ELF-1 (cell line): ENCODE data around the gene CPNE7.

Source experiments
- DNase-seq: peaks from one replicate; pipeline ENCODE4 v3.0.0-alpha.2; 2016; ENCODE audit warnings: low read depth, low spot score

The CPNE7 gene

DNA sequence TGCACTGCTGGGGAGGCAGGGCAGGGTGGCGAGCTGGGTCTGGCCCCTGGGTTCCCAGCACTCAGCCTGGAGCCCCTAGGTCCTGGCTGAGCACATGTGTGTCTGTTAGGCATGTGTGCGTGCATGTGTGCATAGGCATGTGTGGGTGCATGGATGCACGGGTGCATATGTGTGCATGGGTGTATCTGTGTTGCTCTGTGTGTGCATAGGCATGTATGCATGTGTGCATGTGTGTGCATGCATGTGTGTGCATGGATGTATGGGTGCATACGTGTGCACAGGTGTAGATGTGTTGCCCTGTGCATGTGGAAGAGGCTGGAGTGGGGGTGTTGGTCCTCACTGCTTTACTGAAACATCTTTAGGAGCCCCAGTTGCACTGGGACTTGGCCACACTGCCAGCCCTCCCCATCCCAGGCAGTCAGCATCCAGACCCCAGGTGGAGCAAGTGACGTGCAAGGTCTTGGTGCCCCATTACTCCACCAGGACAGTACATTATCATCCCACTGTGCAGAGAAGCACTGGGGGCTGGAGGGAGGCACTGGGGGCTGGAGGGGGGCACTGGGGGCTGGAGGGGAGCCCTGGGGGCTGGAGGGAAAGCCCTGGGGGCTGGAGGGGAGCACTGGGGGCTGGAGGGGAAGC, 27.5 kb downstream of the CPNE7 start:
- DNase-seq, result no peak

DNA sequence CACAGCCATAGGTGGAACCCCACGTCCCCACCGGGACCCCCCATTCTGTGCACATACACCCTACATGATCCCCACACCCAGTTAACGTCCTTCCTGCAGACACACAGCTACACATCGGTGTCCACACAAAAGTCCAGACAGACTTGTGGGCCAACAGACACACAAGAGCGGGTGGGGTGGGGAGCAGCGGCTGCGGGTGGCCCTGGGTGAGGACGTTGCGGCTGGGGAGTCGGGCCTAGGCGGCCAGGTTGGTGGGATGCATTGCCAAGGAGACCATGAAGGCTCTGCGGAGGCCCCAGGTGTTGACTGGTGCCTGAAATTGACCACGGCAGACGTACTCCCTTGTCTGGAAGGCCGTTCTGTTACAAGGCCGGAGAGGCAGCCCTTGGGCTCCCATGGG, 29.2 kb downstream of the CPNE7 start:
- DNase-seq, result no peak

DNA sequence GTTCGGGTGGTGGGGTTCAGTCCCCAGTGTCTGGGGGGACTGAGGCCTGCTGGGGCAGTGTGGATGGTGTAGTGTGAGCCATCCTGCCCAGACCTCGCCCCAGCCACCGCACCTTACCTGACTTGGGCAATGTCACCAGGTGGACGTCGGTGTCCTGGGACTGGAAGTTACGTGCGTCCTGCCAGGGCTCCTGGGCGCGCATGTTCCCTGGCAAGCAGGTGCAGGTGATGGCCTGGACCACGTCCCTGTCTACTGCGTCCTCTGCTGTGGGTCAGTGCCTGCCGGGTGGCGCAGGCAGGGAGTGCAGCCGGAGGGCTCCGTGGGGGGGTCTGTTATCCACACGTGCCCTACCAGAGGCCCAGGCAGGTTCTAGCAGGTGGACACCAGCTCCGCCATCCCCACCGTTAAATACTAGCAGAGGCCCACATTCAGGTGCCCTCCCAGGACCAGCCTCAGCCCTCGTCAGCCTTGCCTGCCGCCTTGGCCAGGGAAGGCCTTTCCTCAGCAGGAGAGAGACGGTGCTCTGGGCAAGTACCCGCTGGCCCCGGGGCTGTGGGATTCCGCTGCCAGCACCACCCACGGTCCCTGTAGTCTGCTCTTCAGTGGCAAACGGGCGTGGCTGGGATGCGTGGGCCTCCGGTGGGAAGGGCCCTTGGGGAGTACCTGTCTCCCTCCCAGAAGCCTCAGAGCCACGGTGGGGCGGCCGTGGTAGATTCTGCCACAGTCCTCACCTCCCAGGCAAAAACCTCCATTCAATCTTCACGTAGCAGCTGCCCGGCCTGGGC, 29.8 kb downstream of the CPNE7 start:
- no peak for DNase-seq

DNA sequence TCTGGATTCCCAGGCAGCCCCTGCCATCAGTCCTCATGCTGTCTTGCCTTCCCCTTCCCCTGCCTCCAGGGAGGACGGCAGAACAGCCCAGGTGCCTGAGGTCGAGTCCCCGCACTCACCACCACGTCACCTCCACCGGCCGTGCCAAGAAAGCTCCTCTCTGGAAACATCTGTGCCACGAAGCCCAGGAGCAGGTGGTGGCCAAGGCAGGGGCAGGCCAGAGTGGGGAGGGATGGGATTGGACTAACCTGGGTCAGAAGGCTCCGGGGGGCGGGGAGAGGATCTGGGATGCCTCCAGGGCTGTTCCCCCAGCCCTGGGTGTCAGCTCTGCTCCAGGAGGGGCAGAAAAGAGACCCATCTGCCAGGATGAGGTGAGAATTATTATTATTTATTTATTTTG, 30.4 kb downstream of the CPNE7 start:
- no peak for DNase-seq

DNA sequence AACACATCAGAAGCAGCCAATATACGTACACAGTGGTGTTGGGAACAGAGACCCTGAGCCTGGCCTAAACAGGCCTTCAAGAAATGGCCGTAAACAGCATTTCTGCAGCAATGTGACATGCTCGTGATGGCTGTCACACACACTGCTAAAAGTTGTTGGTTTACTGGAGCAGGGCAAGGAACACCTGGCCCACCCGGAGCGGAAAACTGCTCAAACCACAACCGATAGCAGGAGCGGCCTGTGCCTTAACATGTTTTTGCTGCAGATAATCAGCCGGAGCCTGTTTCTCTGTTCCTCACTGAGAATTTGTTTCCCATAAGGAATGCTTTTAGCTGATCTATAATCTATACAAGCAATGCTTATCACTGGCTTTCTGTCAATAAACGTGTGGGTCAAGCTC, 31.9 kb downstream of the CPNE7 start:
- no peak for DNase-seq

DNA sequence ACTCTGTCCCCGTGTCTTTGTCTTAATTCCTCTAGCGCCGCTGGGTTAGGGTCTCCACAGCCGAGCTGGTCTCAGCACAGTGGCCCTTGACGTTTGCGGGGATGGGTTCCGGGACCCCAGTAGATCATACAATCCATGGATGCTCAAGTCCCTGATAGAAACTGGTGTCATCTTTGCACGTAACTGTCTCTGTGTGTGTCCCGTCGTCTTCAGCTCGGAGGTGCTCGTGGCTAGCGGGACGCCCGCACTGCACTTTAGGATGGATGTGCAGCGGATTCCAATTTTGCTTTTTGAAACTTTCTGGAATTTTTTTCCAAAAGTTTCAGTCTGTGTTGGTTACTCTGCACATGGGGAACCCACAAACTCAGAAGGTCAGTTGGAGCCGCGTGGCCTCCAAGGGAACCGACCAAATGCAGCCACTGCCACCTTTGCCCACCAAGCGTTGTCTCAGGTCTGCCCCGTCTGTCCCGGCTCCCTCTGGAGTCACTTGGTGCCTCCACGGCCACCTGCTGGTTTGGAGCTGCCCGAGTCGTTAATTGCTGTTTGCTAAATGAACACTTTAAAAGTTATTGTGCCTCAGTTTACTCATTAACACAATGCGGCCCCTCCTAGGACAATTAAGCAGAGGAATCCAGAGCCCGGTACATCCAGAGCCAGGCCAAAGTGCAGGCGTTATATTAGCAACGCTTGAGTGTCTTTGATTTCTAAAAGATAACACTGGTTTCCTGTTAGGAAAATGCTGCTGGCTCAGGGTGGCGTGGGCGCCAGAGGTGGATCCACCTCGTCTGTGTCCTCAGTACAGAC, 32.6 kb downstream of the CPNE7 start:
- no peak for DNase-seq

DNA sequence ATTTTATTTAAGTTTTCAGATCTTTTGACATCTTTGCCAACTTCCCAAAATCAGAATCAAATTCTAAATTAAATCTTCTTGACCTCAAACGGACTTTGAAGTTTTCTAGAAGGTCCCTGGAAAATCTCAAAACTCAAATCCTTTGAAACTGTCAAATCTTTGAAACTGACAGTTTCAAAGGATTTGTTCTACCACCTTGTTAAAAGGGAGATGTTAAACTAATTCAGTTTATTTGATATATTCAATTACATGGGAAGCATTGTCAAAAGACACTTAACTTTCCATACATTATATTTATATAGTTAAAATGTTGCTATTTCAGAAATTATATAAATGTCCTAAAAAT, 34.5 kb downstream of the CPNE7 start:
- no peak for DNase-seq

DNA sequence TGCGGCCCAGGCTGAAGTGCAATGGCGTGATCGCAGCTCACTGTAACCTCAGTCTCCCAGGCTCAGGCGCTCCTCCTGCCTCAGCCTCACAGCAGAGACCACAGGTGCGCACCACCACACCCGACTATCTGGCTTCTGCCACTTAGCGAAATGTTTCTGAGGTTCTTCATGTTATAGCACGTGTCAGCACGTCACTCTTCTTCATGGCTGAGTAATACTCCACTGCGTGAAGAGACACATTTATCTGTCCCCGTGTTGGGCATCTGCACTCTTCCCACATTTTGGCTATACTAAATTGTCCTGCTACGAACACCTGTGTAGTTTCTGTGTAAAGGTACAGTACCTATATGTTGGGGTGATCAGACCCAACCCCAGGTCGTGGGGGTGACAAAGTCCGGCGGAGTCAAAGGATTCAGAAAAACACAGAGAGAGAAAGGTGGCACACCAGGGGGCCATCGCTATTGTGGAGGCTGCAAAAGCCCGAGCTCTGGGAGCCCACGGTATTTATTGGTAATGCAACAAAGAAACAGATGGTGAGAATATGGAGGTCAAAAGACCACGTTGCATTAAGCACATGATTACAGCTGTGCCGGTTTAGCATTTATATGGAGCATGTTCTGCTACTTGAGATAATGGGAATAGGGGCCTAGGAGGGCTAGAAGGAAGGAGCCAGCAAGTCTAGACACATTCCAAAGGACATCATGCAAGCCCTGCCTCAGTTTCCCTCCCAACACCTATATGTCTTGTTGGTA, 37.0 kb downstream of the CPNE7 start:
- DNase-seq, result no peak

DNA sequence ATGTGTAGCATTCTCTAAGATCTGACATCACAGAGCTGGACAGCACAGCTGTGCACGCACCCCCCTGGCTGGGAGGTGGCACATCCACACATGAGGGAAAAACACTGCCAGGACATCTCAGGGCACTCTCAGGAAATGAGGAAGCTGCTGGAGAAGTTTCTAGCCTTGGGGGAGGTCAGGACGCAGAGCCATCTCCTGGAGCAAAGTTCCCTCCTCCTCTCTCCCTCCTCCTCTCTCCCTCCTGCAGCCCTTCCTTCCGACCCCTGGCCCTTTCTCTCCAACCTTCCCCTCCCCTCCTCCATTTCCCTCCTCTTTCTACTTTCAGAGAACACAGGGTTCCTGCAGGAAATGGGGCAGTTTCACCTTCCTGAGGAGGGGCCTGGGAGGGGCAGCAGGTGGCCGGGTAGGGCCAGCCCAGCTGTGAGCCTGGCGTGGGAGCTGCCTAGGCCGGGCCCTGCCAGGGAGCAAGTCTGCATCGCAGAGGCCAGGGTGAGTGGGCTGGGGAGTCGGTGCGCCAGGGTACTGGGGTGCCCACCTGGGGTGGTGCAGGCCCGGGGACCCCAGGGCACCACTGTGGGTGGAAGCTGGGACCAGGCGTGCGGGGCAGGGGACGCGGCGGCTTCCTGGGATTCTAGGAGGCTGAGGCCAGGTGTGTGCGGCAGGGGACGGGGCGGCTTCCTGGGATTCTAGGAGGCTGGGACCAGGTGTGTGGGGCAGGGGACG, 37.8 kb downstream of the CPNE7 start, which contains the start of gene DPEP1:
DPEP1 (plus strand) TSS at position 412 of the 723 bp plus-strand sequence. CDS start 16,769 bp downstream, outside the sequence.
- no peak for DNase-seq

DNA sequence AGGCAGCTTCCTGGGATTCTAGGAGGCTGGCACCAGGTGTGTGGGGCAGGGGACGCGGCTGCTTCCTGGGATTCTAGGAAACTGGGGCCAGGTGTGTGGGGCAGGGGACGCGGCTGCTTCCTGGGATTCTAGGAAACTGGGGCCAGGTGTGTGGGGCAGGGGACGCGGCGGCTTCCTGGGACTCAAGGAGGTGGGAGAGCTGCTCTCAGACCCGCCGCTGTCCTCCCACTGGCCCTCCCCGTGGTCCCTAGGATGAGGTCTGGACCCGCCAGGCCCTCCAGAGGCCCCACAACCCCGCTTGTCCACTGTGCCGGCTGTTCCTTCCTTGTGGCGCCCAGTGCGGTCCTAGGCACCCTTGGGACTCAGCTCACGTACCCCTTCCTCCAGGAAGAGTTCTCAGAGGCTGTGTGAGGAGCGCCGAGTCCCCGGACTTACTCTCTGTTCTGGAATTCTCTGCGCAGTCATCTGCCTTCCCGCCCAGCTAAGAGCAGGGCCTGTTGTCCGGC, 38.4 kb downstream of the CPNE7 start:
- no peak for DNase-seq

DNA sequence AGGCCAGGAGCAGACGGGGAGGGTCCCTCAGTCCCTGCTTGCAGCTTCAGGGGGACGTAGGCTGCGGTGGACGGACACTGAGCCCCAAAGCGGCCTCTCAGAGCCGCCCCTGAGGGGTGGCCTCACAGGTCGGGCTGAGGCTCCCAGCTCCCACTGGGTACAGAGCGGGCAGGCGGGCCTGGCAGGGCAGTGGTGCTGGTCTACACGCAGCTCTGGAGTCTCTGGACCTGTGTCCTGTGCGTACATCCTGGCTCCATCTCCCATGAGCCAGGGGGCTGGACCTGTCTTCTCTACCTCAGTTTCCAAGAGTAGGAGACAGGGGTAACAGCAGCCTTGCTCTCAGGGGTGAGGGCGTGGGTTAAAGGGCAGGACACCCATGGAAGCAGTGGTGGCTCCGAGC, 39.6 kb downstream of the CPNE7 start:
- no peak for DNase-seq

DNA sequence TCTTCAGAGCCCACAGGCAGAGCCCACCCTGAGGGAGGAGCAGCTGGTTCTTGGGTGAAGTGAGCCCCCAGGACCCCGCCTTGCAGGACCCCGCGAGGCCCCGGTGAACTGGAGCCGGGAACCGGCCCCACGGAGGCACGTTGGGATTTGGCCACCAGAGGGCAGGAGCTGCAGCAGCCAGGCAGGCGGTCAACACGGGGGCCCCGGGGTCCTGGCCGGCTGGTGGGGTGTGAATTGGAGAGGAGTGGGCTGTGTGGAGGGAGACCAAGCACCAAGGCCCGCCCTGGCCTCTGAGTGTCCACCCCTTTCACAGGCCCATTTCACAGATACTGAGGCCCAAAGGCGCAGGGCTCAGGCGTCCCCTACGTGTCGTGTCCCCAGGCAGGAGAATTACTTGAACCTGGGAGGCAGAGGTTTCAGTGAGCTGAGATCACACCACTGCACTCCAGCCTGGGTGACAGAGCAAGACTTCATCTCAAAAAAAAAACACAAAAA, 40.1 kb downstream of the CPNE7 start:
- DNase-seq, result no peak

DNA sequence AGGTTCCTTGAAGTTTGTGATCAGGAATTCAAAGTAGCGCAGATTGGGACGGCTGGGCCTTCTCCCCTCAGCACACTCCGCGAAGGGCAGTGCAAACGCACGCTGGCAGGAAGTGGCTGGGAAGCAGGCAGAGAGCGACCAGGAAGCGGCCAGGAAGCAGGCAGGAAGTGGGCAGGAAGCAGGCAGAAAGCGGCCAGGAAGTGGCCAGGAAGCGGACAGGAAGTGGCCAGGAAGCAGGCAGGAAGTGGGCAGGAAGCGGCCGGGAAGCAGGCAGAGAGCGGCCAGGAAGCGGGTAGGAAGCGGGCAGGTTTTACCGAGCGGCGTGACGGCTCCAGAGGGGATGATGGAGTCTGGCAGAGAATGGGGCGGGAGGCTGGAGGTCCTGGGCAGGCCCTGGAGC, 41.1 kb downstream of the CPNE7 start:
- no peak for DNase-seq

DNA sequence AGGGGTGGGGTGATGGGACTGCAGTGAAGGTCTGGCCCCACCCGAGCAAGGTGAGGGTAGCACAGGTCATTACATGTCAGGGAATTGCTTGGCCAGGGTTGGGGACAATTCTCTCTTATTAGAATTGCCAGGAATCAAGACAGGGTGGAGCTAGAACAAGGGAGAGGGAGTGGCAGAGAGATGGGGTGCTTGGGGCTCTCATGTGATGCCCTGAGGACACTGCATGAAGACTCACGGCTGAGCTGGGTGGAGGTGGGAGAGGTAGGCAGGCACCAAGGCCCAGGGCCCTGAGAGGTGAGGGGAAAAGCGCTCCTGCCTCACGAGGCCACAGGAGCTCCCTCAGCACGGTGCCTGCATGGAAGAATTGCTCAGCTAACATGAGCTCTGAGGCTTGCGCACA, 41.5 kb downstream of the CPNE7 start:
- no peak for DNase-seq

DNA sequence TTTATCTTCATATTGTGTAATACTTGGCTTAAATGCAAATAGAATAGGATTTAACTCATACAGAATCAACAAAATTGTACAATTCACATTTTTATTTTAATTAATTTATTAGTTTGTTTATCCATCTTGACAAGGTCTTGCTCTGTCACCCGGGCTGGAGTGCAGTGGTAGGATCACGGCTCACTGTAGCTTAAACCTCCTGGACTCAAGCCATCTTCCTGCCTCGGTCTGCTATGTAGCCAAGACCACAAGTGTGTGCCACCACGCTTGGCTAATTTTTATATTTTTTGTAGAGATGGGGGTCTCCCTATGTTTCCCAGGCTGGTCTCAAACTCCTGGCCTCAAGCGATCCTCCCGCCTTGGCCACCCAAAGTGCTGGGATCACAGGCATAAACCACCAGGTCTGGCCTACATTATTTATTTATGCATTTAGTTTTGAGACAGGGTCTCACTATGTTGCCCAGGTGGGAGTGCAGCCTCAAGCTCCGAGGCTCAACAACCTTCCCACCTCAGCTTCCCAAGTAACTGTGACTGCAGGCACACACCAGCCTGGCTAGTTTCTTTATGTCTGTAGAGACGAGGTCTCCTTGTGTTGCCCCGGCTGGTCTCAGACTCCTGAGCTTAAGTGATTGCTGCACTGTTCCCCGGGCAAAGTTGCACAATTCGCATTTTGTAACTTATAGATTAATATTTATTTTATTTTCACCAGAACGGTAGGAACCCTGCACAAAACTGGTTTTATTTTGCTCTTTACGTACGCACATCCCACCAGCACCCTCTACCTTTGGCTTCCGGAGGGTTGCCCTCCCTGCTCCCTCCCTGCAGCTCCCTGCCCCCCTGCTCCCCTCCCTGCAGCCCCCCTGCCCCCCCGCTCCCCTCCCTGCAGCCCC, 42.8 kb downstream of the CPNE7 start:
- DNase-seq, result no peak

DNA sequence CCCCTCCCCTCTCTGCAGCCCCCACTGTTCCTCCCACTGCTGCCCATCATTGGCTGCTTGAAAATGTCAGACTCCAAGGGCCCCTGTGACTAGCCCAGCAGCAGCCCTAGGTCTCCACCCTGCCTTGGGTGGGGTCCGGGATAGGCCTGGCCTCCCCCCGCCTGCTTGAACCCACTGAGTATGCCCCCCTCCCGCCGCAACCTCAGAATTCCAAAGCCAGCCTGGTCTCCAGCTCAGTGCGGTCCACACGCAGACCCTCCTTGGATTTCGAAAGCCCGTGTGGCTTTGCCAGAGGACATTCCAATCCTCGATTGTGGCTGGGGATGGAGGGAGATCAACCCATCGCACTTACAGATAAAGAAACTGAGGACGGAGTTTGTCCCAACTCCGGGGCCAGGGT, 44.3 kb downstream of the CPNE7 start:
- DNase-seq, result no peak

DNA sequence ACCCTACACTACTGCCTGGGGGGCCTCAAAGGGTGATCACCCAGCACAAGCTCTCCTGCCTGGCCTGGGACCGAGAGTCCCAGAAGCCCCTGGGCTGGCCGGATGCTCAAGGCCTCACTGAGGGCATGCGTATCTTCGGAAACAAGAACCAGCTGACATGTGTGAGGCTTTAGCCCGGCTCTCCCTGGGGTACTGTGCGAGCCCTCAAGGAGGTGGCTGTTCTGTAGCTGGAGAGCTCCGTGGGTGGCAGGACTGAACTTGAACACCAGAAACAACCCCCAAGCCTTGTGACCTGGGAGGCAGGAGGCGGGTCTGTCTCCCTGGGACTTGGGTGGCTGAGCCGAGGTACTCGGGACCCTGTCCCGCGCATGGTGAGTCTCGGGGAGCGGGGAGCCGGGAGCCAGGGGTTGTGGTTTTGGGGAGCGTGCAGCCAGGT, 44.9 kb downstream of the CPNE7 start:
- DNase-seq, result no peak

DNA sequence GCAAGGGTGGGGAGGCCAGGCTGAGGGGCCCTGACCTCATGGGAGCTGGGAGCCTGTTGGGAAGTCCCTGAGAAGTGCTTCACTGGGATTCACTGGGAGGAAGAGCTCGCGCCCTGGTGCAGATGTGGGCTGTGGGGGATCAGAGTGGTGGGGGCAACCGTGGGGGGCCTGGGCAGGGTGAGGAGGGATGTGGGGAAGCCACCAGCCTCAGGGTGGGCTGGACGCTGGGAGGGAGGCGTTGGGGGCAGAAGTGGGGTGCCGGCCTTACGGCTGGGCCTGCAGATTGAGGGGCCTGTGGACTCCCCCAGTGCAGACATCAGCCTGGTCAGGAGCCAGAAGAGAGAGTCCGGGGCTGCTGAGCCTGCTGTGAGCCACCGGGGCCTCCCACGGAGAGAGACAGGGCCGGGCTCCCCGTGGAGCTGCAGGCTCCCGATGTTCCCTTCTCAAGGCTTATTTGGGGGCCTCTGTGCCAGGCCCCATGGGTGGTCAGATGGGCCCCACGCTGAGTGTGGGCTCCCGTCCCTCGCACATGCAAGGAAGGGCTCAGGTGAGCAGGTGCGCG, 45.7 kb downstream of the CPNE7 start:
- DNase-seq, result no peak

DNA sequence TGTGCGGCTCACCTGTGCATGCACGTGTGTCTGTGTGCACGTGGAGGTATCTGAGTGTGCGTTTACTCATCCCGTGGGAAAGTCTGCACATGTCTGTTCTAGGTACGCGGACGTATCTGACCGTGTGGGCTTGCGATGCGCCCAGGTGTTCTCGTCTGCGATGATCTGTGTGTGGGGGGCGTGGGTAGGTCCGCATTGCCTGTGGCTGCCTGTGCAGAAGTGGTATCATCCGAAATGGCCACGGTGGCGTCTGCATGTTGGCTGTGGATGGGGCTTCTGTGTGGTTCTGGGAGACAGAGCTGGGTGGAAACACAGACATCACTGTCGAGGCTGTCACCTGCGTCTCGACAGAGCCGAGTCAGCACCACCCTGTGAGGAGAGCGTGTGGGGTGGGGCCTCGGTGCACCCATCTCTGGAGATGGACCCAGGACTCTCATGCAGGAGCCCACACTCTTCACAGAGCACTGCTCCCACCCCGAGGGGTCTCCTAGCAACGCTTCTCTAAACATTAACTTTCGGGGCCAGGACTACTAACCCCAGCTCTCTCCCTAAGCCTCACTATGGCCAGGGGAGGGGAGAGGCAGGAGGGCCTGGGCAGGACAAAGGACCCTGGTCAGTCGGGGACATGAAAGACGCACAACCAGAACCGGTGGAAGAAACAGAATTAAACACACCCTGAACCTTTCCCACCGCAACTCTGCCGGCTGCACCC, 46.3 kb downstream of the CPNE7 start:
- DNase-seq, result no peak
